Breast epithelium (tissue), 3 donors: ENCODE measurements around the gene PRF1.

Source experiments
- POLR2A ChIP-seq: fragments of 450-650 bp; IDR thresholded peaks from one replicate; pipeline ENCODE4 v1.6.1; 2016; ENCODE audit warnings: antibody characterized with exemption, mild to moderate bottlenecking, moderate library complexity
- TF ChIP-seq, protein P1 (sequence below), 3 donors: fragments of 450-650 bp; IDR thresholded peaks; one replicate each; pipeline ENCODE4 v1.5.1; 2016 to 2017; ENCODE audit warnings: antibody characterized with exemption in 3 of 3, mild to moderate bottlenecking in 3 of 3, moderate library complexity in 3 of 3

DNA sequence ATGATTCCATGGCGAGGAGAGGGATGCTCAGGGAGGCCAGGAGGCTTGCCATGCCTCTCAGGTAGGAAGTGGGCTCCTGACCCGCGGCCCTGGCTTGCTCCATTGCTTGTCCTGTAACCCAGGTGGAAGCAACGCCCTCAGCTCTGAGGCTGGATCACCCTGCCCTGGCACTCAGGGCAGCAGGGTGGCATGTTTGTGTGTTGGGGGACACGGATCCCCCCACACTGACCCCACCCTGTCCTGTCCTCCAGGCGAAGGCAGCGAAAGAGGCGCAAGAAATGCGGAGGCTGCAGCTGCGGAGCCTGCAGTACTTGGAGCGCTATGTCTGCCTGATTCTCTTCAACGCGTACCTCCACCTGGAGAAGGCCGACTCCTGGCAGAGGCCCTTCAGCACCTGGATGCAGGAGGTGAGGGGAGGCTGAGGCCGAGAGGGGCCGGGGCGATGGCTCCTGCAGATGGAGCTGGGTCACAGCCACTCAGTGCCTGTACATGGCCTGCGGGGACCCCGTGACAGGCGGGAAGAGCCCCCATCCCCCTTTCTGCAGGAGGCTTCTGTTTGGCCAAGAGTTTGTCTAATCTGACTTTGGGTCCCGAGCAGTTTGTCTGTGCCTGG is 38.3 kb downstream of the PRF1 start:
- TF ChIP-seq, protein P1, sequence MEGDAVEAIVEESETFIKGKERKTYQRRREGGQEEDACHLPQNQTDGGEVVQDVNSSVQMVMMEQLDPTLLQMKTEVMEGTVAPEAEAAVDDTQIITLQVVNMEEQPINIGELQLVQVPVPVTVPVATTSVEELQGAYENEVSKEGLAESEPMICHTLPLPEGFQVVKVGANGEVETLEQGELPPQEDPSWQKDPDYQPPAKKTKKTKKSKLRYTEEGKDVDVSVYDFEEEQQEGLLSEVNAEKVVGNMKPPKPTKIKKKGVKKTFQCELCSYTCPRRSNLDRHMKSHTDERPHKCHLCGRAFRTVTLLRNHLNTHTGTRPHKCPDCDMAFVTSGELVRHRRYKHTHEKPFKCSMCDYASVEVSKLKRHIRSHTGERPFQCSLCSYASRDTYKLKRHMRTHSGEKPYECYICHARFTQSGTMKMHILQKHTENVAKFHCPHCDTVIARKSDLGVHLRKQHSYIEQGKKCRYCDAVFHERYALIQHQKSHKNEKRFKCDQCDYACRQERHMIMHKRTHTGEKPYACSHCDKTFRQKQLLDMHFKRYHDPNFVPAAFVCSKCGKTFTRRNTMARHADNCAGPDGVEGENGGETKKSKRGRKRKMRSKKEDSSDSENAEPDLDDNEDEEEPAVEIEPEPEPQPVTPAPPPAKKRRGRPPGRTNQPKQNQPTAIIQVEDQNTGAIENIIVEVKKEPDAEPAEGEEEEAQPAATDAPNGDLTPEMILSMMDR (IDR thresholded peaks at IDR 0.05) = no peak
- no peak for TF ChIP-seq POLR2A
